ENCODE data around the gene TSSK6.
"Not testable (repeated sequence)": the region's sequence is repeated elsewhere in the genome, so short reads cannot be mapped to it uniquely, and the experiment has no call there.

The TSSK6 gene

DNA sequence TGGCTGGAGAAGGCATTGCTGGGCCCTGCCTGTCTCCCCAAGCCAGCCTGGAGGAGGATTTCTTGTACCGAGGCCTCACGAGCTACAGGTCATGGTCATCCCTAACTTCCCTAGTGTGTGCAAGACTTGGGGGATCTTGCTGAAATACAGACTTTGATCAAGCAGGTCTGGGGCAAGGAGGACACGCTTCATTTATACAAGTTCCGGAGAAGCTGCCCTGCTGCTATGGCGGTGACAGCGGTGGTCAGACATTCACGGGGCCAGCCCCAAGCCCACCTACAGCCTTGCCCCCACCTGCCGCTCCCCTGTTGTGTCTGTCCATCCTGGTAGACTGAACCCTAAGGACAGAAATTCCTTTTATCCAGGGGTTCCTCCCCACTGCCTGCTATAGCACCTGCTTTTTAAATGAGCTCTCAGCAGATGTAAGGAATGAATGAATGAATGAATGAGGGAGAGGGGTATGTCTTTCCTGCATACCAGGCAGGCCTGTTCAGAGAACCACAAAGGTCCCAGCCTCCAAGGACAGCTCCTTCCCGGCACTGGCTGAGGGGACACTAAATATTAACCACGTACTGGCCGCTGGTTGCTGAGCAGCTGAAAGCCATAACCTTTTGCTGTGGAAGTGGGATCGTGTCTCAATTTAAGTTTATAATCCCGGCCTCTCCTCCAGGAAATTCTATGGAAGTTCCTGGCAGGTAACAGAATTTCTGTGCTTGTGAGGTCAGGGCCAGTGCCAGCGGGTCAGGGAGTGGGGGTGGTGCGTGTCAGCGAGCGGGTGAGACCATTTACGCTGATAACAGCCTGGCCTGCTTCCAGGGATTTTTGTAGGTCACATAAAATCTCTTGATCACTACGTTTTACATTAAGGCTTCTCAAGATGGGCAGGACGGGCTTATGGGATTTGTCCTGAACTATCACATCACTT is 27.1 kb downstream of the TSSK6 start:
- DNase-seq (ENCODE audit: low read depth in 2 of 2): no peak

DNA sequence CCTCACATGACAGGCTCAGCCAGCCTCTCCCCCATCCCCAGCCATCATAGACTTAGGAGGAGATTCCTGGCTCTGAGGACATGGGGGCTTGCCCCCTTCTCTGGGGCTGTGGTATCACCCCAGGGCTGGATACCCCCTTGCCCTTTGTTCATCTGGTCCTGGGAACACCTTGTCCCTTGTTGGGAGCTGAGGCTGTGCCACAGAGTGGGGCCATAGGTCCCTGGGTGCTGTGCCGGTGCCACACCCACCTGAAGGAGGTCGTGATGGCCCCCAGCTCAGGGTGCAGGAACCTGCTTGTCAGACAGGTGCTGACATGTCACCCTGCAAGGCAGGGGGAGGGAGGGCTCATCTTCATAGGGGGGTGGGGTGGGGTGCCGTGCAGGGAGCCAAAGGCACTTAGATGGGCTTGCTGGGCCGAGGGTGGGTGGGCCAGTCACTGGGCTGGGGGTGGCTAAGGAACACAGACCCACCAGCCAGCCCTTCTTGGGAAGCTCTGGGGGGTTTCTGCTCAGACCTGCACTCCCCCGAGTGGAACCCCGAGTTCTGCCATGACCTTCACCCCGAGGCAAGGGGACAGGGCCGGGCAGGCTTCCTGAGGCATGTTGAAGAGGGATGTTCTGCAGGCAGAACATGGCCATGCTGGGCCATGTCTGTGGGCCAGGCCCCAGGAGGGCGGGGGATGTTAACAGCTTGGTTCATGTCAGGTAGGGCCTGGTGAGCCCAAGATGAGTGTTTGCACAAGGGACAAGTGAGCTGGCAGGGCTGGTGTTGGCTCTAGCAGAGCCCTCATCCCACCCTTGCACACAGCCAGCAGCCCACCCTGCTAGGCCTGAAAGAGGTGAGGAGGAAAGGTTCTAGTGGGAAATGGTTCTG is 28.0 kb downstream of the TSSK6 start:
- no peak for DNase-seq (ENCODE audit: low read depth in 2 of 2)

DNA sequence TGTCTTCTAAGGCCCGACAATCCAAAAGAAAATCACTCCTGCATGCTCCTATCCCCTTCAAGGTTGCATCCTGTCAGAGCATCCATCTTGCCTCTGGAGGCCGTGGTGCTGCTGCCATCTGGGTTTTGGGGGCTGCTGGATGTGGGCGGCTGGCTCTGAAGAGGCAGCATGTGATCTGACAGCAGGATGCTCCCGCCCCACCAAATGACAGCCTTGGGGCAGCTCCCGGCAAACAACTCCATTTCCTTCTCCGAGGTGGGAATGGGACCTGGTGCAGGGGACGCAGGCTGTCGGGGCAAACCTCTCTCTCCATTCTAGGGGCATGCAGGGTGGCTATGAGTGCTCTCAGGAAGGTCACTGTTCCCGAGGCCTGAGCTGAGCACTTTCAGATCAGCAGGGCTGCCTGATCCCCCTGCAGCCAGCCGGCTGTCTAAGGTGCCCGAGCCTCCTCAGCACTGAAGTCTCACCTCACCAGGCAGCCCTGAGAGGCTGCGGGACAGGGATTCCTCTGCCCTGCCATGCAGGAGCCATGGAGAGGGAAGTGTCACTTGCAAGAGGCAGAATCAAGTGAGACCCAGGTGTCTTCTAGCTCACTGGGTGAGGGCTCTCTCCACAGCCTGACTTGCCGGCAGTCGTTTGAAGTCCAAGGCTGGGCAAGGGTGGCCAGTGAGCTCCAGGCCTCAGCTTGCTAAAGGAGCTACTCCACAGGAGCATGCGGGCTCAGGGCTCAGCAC is 28.8 kb downstream of the TSSK6 start:
- no peak for DNase-seq (ENCODE audit: low read depth in 2 of 2)

DNA sequence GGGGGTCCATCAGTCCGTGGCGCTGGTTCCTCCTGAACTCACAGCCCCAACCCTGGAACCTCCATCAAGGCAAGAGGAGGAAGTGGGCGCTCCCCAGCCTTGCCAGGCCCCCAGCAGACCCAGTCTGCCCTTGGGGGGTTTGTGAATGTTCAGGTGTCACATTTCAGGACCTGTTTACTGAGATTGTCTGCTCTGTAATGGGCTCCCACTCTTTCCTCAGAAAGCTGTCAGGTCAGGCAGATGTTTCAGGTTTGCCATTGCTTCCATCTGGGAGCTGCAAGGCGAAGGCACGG is 29.4 kb downstream of the TSSK6 start:
- no peak for DNase-seq (ENCODE audit: low read depth in 2 of 2)

DNA sequence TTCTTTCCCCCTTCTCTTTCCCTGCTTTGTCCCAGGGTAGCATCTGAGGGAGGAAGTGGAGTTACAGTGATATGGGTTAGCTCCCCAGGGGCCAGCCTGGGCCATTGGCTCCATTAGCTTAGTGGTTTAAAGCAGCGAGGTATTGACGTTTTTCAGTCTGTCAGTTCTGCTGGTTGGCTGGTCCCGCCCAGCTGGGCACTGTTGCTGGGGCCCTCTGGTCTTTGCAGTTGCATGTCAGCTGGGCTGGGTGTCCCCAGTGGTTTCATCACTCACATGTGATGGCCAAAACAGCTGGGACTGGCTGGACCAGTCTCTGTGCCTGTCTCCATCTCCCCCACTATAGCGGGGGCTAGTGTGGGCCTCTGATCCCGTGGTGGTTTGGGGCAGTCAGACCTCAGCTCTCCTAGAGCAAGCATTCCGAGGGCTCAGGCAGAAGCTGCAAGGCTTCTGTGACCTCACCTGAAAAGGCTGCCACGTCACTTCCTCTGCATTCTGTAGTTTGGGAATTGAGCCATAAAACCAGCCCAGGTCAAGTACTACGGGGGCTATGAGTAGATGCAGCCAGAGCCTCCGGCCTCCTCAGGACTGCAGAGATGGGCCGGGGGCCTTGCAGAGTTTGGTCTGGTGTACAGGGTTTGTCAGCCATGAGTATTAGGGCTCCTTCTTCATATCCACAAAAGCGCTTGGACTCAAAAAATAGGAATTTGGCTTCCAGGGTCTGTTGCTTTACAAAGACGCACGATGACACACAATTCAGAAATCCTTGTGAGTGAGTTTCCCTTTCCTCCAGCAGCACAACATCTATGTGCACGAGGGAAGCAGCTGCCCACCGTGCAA is 30.0 kb downstream of the TSSK6 start:
- no peak for DNase-seq (ENCODE audit: low read depth in 2 of 2)

DNA sequence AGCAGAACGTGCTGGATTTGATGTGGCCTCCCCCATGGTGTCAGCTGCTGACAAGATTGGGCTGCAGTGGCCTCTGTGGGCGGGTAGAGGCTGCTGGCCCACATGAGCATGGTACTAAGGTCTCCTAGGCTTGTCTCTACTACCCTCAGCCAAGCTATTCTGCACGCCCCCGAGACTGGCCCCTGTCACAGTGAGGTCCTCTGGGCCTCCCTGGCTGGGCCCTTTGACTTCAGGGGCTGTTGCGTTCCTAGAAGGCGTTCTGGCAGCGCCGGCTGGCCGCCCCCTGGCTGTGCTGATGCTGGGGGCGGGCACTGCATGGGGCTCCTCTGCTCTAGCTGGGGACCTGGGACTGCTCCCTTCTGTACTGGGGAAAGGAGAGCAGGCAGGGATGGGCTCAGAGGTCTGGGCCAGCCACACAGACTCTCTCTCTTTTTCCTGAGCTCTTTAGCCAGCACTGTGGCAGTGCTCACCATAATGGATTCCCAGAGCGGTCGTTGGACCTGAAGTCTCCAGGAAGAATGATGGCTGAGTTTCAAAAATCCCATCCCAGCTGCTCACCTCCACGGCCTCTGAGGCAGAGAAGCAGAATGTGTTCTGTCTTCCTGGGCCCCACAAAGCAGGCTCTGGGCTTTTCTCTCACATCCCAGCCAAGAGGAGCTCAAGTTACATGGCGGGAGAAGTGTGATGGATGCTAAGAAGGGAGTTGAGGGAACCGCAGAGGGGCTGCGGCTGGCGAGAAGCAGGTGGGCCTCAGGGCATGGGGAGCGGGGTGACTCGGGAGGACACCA is 32.3 kb downstream of the TSSK6 start:
- no peak for DNase-seq (ENCODE audit: low read depth in 2 of 2)

DNA sequence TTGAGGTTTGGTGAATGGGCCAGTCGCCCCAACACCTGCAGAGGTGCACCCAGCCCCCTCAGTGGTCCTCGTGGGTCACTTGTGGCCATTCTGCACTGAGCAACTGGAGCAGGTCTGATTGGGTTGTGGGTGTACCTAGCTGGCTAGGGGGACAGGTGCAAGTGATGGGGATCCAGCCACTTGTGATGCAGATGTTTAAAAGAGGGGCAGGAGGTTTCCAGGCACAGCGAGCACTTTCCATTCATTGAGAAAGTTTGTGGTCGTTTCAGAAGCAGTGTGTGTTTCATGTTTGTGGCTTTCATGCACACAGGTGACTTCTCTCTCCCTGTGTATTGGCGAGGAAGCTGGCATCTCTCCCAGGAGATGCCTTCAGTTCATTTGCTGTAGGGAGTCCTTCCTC is 34.7 kb downstream of the TSSK6 start:
- no peak for DNase-seq (ENCODE audit: low read depth in 2 of 2)

DNA sequence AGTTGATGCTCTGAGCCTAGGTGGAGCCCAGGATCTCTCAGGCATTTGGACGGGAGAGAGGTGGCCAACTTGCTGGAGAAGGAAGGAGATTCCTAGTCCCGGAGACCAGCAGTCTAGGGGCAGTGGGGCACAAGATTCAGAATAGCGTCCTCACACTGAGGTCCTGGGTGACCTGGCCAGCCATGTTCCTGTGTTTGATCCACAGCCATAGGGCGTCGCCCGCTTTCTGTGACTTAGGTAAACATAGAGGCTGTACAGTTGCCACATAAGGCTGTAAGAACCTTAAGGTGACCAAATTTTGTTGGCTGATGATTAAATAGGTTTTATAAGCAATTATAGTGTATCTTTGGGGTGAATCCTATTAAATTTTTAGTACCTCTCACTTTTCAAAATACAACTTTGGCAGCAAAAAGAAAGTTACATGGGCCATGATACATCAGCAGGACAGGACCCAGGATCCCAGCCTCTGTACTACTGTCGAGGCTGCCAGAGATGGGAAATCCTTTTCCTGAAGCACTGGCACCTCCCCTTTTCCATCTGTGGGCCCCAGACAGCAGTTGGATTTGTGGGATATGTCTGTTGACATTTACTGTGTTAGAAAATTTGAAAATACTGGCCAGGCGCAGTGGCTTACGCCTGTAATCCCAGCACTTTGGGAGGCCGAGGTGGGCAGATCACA is 37.5 kb downstream of the TSSK6 start:
- DNase-seq (ENCODE audit: low read depth in 2 of 2): no peak

DNA sequence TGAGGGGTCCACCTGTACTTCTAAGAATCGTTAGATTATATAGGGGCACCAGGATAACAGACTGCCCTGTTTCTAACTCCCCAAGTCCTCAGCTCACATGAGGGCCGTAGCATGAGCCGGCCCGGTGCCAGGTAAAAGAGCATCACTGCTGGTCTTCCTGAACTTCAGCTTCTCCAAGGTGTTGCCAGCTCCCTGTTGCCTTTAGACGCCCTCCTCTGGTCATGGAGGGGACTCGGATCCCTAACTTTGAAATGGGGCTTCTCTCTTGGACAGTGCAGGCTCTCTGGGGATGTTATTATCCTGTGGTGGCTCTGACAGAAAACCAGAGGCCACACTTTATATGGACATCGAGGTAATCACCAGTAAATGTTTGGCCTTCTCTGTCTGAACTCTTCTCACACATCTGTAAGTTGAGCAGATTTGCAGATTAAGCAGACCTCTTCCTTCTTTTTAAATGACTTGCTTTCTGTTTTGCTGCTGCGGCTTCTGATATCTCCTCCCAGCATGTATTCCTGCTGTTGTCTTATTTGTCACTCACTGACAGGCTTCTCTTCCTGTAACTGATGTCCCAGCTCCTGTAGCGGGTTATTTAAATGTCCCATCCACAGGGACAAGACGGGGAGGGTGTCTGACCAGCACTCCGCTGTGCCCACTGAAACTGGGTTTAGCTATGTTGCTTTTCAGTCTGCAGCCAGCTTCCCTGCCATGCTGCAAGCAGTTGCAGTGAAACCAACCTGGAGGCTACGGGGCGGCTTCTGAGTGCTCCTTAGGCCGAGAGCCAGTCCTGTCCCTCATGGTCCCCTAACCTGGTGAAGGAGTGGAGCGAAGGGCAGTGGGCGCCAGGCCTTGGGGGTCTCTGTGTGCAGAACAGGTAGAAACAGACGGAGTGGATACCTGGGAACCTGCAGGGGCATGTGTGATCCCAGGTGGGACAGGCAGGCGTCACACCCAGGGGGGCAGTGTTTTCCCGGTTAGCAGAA is 39.2 kb downstream of the TSSK6 start:
- DNase-seq (ENCODE audit: low read depth in 2 of 2): no peak

DNA sequence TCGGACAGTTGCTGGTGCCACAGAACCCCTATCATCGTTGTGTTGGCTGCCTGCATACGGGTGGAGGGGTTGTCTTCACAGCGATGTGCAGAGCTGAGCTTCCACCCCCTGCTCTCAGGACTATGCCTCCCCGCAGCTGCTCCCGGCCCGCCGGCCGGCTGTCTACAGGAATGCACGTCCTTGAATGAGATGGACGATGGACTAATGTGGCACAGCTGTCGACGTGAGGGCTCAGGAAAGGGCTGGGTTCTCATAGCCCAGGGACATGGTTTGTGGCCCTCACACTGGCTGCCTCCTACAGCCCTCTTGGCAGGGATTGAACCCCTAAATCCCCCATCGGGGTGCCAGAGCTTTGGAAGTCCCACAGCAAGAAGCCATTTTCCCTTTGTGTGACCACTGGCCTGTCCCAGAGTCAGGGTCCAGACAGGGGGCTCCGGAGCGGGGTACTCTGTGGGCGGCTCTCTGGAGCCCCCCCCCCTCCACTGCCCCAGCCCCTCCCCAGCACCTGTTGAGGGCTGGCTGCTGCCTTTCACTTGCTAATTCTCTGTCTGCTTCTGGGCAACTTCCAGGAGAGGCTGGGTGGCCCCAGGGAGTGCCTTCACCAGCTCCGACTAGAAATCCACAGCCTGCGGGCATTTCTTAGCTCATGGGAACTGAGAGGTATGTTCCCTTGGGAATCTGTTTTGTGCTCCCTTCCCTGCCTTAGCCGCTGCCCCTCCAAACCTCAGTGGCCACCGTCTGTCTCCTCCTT is 40.2 kb downstream of the TSSK6 start:
- no peak for DNase-seq (ENCODE audit: low read depth in 2 of 2)

DNA sequence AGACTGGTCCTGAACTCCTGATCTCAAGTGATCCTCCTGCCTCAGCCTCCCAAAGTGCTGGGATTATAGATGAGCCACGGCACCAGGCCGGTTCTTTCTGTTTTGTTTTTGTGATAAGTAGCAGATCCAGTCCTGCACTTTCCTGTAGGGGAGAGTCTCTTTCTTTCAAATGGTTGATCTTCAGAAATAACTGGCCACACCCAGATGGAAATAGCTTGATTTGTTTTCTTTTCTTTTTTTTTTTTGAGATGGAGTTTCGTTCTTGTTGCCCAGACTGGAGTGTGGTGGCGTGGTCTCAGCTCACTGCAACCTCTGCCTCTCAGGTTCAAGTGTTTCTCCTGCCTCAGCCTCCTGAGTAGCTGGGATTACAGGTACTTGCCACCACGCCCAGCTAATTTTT is 43.2 kb downstream of the TSSK6 start:
- not testable (repeated sequence) for DNase-seq (ENCODE audit: low read depth in 2 of 2)

DNA sequence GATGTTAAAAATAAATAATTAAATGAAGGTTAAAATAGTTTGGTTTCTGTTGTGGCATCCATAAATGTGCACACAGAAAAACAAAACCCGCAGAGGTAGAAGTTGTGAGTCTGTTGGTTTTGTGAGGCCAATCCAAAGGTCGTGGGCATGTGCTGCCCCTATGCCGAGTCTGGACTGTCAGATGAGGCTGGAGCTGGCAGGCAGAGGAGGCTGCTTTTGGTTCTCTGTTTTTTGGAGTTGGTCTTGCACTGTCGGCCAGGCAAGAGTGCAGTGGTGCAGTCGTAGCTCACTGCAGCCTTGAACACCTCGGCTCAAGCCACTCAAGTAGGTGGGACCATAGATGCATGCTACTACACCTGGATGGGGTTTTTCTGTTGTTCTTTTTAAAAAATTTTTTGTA is 43.7 kb downstream of the TSSK6 start:
- no peak for DNase-seq (ENCODE audit: low read depth in 2 of 2)

DNA sequence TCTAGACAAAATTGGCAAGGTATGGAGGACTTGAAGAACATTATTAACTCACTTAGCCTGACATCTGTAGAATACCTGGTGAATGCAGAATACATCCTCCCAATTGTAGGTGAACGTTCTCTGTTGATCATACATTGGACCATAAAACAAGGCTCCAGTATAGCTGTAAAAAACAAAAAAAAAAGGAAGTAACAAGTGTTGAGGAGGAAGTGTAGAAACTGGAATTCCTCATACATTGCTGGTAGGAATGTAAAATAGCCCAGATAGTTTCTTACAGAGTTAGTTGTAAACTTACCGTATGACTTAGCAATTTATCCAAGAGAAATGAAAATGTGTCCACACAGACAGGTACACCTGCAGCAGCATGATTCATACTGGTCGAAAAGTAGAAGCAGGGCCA is 44.8 kb downstream of the TSSK6 start:
- DNase-seq (ENCODE audit: low read depth in 2 of 2): no peak

DNA sequence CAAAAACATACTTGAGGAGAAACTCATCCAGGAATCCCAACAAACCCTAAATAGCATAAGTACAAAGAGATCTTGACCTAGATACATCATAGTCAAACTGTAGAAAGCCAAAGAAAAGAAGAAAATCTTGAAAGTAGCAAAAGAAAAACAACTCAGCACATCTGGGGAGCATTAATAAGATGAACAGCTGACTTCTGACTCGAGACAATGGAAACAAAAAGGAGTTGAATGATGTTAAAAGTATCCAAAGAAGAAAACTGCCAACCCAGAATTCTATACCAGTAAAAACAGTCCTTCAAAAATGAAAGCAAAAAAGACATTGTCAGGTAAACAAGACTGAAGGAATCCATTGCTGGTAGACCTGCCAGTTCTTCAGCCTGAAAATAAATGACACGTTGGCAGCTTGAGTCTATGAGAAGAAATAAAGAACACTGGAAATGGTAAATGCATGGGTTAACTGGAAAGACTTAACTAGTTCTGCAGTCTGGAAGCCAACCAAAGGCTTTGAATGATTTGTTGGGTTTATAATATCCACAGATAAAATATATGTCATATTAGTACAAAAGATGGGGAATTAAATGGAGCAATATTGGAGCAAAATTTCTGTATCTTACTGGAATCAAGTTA is 46.8 kb downstream of the TSSK6 start:
- DNase-seq (ENCODE audit: low read depth in 2 of 2): no peak

DNA sequence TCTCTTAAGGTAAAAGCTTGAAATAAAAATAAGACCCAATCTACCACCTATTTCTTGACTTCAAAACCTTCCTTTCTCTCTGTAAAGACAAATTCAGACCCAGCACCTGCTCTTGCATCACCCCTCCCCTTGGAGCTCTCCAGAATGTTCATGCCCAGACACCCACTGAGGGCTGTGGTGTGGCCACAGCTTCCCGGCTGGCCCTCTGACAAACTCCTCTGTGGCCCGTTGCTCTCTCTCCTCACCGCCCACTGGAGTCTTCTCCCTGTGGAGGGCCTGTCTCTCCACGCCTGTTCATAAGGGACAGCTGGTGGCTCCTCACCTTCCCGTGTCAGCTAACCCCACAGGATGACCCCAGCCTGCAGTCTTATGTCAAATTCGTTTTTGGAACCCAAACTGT is 49.1 kb downstream of the TSSK6 start:
- no peak for DNase-seq (ENCODE audit: low read depth in 2 of 2)

DNA sequence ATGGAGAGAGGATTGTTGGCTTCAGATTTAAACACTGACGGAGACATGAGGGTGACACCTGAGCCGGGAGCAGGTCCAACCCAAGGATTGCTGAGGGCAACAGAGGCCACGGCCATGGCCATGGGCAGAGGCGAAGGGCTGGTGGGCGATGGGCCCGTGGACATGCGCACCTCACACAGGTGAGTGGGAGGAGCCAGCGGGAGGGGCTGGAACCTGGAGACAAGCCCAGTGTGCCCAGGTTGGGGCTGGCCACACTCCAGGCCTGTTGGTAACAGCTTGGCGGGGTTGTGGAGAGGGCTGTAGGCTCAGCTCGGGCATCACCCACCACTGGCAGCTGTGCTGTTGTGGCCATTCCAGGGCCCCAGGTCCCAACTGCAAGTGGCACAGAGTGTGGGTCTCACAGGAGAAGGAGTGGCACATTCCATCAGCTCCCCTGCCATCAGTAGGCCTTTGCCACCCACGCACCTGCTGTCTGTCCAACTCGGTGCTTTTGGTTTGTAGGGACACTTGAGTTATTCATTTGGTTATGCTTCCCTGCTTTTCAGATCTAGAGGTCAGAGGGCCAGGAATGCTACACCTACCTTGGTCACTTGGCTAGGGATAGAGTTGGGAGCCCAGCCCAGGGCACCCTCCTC is 49.8 kb downstream of the TSSK6 start:
- DNase-seq (ENCODE audit: low read depth in 2 of 2): no peak
